Measurements from ENCODE around the gene PCDH12. TPM values are rescaled to one million over a fixed set of nuclear protein-coding genes. Genes with fewer than 3 reads are reported as not detected.
A peak's percentile ranks its signal among the peaks of the same experiment; 100 is the strongest.

Gene PCDH12
- total and polyA plus RNA-seq, 7 experiments from 2014 or later, result 0.11 to 1.5 (median 0.54) TPM; not detected in 3

DNA sequence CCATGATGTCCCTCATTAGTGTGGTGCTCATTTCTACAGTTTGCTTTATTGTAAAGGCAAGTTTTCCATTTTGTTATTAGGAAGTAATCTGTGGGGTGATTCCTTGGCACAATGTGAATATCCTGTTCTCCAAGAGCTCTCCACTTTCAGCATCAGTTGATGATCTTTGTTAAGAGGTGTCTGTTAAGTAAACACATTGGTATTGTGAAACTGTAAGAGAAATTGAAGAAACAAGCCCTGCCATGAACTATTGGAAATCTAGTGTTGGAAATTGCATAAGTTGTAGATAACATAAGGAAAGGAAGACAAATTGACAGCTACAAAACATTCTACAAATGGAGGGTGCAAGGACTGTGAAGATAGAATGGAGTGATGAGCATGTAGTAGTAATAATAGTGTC is 28.1 kb upstream of the PCDH12 start:
- no peaks in the 10 kb centered on the region for H3K4me1 ChIP-seq (ENCODE audit: control insufficient read depth in 2 of 2, insufficient read depth in 2 of 2, low read length in 2 of 2)
- no peaks in the 10 kb centered on the region for H3K4me1 Mint-ChIP-seq
- ChIA-PET CTCF (interaction anchor here (0.6 to 1.2 kb wide), 4 partner anchors 10 to 418 kb away, joined by 3 to 4 read pairs (median 3); no protein-coding TSS in a partner anchor), POLR2A (interaction anchor here (0.8 to 1.2 kb wide), 2 partner anchors 17 to 27 kb away, joined by 3 to 6 read pairs; partner anchors contain the start of genes GNPDA1 and RNF14)
- H3K27ac ChIP-seq (ENCODE audit: low read depth, low read length), result no peak overlapping the region
- peaks cover 6 to 39% (median 11%) of the 10 kb centered on the region in 5 donors for H3K36me3 Mint-ChIP-seq
- intact Hi-C loops (cut with micrococcal nuclease), result no loop called here
- ATAC-seq (no peak), DNase-seq (no peak)
- H3K36me3 ChIP-seq (ENCODE audit: control insufficient read depth in 2 of 3, insufficient read depth in 3 of 3, low read length in 3 of 3), result peaks cover 8 to 57% (median 32%) of the 10 kb centered on the region in 3 experiments
- no peaks in the 10 kb centered on the region for H3K27me3 ChIP-seq (ENCODE audit: control insufficient read depth in 2 of 2, insufficient read depth in 2 of 2, low read length in 2 of 2)
- H3K4me3 Mint-ChIP-seq, result no peak overlapping the region
- no peaks in the 10 kb centered on the region for H3K9me3 Mint-ChIP-seq
- no peak overlapping the region for H3K4me3 ChIP-seq (ENCODE audit: low read length)
- no peaks in the 10 kb centered on the region for H3K27me3 Mint-ChIP-seq
- H3K27ac Mint-ChIP-seq, result peak overlapping the region in 1 of 9 donors; percentile 7
- no peaks in the 10 kb centered on the region for H3K9me3 ChIP-seq (ENCODE audit: control insufficient read depth in 2 of 3, low read length in 3 of 3)

DNA sequence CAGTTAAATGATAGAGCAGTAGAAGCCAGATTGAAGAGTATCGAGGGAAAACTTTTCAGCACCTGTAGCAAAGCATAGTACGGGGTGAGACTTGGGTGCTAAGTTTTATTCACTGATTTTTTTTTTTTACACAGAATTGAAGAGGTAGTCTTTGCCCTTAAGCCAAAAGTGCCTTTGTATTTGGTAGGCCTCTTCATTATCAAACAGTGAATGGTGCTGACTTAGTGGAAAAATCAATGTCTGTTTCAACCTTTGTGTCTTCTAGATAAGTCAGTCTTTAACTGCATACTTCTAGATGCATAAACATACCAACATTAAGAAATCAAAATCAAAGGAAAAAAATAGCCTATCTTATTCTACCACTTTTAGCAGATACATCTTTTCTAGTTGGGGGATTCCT is 24.6 kb upstream of the PCDH12 start:
- POLR2A ChIA-PET, result no interaction called here
- Mint-ChIP-seq H3K27me3 (no peaks in the 10 kb centered on the region), H3K4me3 (no peak overlapping the region), H3K27ac (no peak overlapping the region), H3K4me1 (peaks cover 0 to 4% (median 0%) of the 10 kb centered on the region in 7 donors), H3K9me3 (no peaks in the 10 kb centered on the region), H3K36me3 (peaks cover 14 to 55% (median 23%) of the 10 kb centered on the region in 5 donors)
- DNase-seq (no peak), ATAC-seq (no peak)
- CTCF ChIA-PET, result no interaction called here
- Histone ChIP-seq H3K36me3 (ENCODE audit: control insufficient read depth in 2 of 3, insufficient read depth in 3 of 3, low read length in 3 of 3) (peaks cover 12 to 80% (median 45%) of the 10 kb centered on the region in 3 experiments), H3K9me3 (ENCODE audit: control insufficient read depth in 2 of 3, low read length in 3 of 3) (no peaks in the 10 kb centered on the region), H3K27me3 (ENCODE audit: control insufficient read depth in 2 of 2, insufficient read depth in 2 of 2, low read length in 2 of 2) (no peaks in the 10 kb centered on the region), H3K4me3 (ENCODE audit: low read length) (no peak overlapping the region), H3K27ac (ENCODE audit: low read depth, low read length) (no peak overlapping the region), H3K4me1 (ENCODE audit: control insufficient read depth in 2 of 2, insufficient read depth in 2 of 2, low read length in 2 of 2) (no peaks in the 10 kb centered on the region)
- intact Hi-C loops (cut with micrococcal nuclease), result no loop called here

DNA sequence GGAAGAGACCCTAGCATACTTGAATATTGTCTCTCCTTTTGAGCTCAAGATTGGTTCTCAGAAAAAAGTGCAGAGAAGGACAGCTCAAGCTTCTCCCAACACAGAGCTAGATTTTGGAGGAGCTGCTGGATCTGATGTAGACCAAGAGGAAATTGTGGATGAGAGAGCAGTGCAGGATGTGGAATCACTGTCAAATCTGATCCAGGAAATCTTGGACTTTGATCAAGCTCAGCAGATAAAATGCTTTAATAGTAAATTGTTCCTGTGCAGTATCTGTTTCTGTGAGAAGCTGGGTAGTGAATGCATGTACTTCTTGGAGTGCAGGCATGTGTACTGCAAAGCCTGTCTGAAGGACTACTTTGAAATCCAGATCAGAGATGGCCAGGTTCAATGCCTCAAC is 20.4 kb upstream of the PCDH12 start:
- Histone ChIP-seq H3K9me3 (ENCODE audit: control insufficient read depth in 2 of 3, low read length in 3 of 3) (no peaks in the 10 kb centered on the region), H3K36me3 (ENCODE audit: control insufficient read depth in 2 of 3, insufficient read depth in 3 of 3, low read length in 3 of 3) (peaks cover 4 to 62% (median 39%) of the 10 kb centered on the region in 3 experiments), H3K4me3 (ENCODE audit: low read length) (no peak overlapping the region), H3K27me3 (ENCODE audit: control insufficient read depth in 2 of 2, insufficient read depth in 2 of 2, low read length in 2 of 2) (no peaks in the 10 kb centered on the region), H3K4me1 (ENCODE audit: control insufficient read depth in 2 of 2, insufficient read depth in 2 of 2, low read length in 2 of 2) (peaks cover 0 to 3% of the 10 kb centered on the region in 2 donors), H3K27ac (ENCODE audit: low read depth, low read length) (no peak overlapping the region)
- Mint-ChIP-seq H3K4me1 (peaks cover 9 to 31% (median 21%) of the 10 kb centered on the region in 7 donors), H3K9me3 (no peaks in the 10 kb centered on the region), H3K27ac (no peak overlapping the region), H3K36me3 (peaks cover 18 to 54% (median 34%) of the 10 kb centered on the region in 5 donors), H3K4me3 (no peak overlapping the region), H3K27me3 (no peaks in the 10 kb centered on the region)
- CTCF ChIA-PET, result interaction anchor here (0.5 to 5.0 kb wide), 4 partner anchors 9 to 157 kb away, joined by 3 to 19 read pairs (median 8); partner anchors contain the start of gene RNF14
- intact Hi-C loops (cut with micrococcal nuclease), result no loop called here
- DNase-seq (no peak), ATAC-seq (no peak)
- POLR2A ChIA-PET, result interaction anchor here (1.4 to 3.0 kb wide), 2 partner anchors 9 to 156 kb away, joined by 4 to 18 read pairs; partner anchors contain the start of gene RNF14

DNA sequence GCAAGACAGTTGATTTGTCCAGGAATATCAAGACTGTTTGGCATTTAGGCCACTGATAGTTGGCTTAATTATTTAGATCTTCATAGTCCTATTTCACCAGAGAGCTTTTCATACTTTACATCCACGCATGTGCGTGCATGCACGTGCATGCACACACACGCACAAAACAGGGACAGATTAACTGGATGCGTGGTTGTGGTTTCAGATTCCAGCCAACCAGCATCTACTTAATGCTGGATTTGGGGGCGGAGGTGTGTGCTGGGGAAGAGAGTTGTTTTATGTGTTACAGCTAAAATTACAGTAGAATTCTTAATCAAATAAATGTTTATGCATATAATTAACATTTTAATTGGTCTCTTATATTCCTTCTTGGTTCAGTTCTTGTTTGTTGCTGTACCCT is 18.2 kb upstream of the PCDH12 start:
- H3K27me3 Mint-ChIP-seq, result no peaks in the 10 kb centered on the region
- H3K4me3 Mint-ChIP-seq, result no peak overlapping the region
- Histone ChIP-seq H3K4me3 (ENCODE audit: low read length) (no peak overlapping the region), H3K36me3 (ENCODE audit: control insufficient read depth in 2 of 3, insufficient read depth in 3 of 3, low read length in 3 of 3) (peaks cover 4 to 47% (median 23%) of the 10 kb centered on the region in 3 experiments), H3K4me1 (ENCODE audit: control insufficient read depth in 2 of 2, insufficient read depth in 2 of 2, low read length in 2 of 2) (peaks cover 0 to 3% of the 10 kb centered on the region in 2 donors), H3K27ac (ENCODE audit: low read depth, low read length) (no peak overlapping the region), H3K9me3 (ENCODE audit: control insufficient read depth in 2 of 3, low read length in 3 of 3) (no peaks in the 10 kb centered on the region), H3K27me3 (ENCODE audit: control insufficient read depth in 2 of 2, insufficient read depth in 2 of 2, low read length in 2 of 2) (no peaks in the 10 kb centered on the region)
- peaks cover 18 to 46% (median 36%) of the 10 kb centered on the region in 5 donors for H3K36me3 Mint-ChIP-seq
- ChIA-PET CTCF (interaction anchor here (0.8 to 5.0 kb wide), 6 partner anchors 10 to 1298 kb away, joined by 3 to 19 read pairs (median 4); no protein-coding TSS in a partner anchor), POLR2A (interaction anchor here (1.1 to 1.5 kb wide), 2 partner anchors 13 to 52 kb away, joined by 3 read pairs; partner anchors contain the start of gene DELE1)
- intact Hi-C loops (cut with micrococcal nuclease), result no loop called here
- ATAC-seq (no peak), DNase-seq (no peak)
- no peak overlapping the region for H3K27ac Mint-ChIP-seq
- H3K4me1 Mint-ChIP-seq, result peaks cover 14 to 38% (median 27%) of the 10 kb centered on the region in 7 donors
- no peaks in the 10 kb centered on the region for H3K9me3 Mint-ChIP-seq

DNA sequence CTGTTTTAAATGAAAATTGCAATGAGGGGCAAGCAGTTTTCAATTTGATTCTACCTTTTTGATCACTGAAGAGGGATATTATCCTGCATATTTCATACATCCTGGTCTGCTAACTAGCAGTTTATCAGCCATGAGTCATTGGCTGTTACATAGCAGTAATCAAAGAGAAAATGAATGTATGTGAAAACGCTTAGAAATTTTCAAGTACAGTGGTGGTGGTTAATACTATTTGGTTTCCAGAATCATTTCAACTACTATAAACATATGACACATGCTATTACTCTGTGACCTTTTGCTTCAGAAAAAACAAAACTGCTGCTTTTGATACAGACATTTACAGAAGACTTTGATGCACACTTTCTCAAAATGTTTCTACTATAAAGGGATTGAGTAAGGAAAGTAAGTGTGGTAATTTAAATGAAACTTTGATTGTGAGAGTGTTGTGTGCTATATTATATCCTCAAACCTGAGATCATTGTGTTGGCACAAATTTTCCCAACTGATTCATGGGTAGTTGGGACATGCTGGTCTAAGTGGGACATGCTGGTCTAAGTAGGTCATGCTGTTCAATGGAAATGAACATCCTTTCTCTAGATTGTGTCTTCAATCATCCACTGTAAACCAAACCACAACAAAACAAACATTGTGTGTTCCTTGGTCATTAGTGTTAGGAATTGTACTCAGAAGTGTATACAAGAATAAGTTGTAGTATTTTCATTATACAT is 16.0 kb upstream of the PCDH12 start:
- intact Hi-C loops (cut with micrococcal nuclease), result no loop called here
- Histone ChIP-seq H3K4me3 (ENCODE audit: low read length) (no peak overlapping the region), H3K9me3 (ENCODE audit: control insufficient read depth in 2 of 3, low read length in 3 of 3) (no peaks in the 10 kb centered on the region), H3K4me1 (ENCODE audit: control insufficient read depth in 2 of 2, insufficient read depth in 2 of 2, low read length in 2 of 2) (peaks cover 13 to 14% of the 10 kb centered on the region in 2 donors), H3K27me3 (ENCODE audit: control insufficient read depth in 2 of 2, insufficient read depth in 2 of 2, low read length in 2 of 2) (no peaks in the 10 kb centered on the region), H3K36me3 (ENCODE audit: control insufficient read depth in 2 of 3, insufficient read depth in 3 of 3, low read length in 3 of 3) (peaks cover 0 to 31% (median 12%) of the 10 kb centered on the region in 3 experiments), H3K27ac (ENCODE audit: low read depth, low read length) (no peak overlapping the region)
- DNase-seq (no peak), ATAC-seq (no peak)
- Mint-ChIP-seq H3K4me3 (peak overlapping the region in 1 of 10 donors; percentile 54), H3K27me3 (no peaks in the 10 kb centered on the region), H3K4me1 (peaks cover 28 to 56% (median 44%) of the 10 kb centered on the region in 7 donors), H3K27ac (peak overlapping the region in 4 of 9 donors; percentile 51 to 84 (median 66)), H3K9me3 (no peaks in the 10 kb centered on the region), H3K36me3 (peaks cover 9 to 35% (median 32%) of the 10 kb centered on the region in 5 donors)
- ChIA-PET POLR2A (no interaction called here), CTCF (no interaction called here)

DNA sequence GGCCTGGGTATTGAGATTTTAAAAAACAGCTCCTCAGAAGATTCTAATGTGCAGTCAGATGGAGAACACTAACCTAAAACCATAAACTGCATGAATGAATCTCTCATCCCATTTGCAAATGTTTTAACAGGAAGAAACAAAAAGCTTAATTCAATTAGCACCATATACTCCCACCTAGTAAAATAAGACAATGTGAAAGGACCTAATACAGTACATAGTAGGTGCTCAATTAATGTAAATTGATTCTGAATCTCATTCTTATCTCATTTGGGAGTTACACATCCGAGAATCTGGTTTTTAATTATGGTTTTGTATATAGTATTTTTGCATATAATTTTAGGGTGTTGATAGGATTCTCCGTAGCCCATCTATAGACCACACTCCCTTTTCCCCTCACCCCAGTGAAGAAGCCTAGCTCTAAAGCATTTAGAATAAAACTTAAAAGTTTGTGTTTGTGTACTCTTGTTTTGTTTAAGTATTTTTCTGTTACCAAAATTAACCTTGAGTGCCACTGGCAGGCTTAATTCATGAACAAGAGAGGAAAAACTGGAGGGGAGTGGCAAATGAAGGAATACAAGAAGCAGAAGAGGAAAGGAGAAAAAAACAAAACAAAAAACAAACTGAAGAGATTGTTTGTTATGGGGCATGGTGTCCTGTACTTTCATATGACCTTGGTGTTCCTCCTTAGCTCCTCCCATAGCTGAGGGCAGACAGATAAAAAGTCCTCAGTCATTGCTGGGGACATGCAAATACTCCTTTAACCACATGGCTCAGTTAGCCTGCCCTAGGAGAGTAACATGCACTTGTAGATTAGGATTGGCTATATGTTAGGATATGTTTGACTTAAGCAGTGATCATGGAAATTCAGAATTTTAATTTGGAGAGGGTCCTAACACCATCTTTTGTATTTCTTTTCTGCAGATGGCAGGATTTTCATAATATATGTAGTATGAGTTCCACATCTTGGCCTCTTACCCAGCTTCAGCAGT is 12.1 kb upstream of the PCDH12 start:
- H3K9me3 ChIP-seq (ENCODE audit: control insufficient read depth in 2 of 3, low read length in 3 of 3), result no peaks in the 10 kb centered on the region
- no peaks in the 10 kb centered on the region for H3K27me3 ChIP-seq (ENCODE audit: control insufficient read depth in 2 of 2, insufficient read depth in 2 of 2, low read length in 2 of 2)
- H3K4me3 ChIP-seq (ENCODE audit: low read length), result peak overlapping the region; percentile 69
- ChIA-PET CTCF (interaction anchor here (0.7 to 2.3 kb wide), 23 partner anchors 9 to 378 kb away, joined by 3 to 40 read pairs (median 4); partner anchors contain the start of genes GNPDA1, PCDH1 and PCDH12), POLR2A (interaction anchor here (0.6 to 3.3 kb wide), 24 partner anchors 8 to 366 kb away, joined by 3 to 55 read pairs (median 6); partner anchors contain the start of genes DELE1, FCHSD1, NDFIP1 and PCDH12)
- peak overlapping the region; percentile 88 to 97 (median 94) for H3K4me3 Mint-ChIP-seq
- peaks cover 4 to 22% (median 14%) of the 10 kb centered on the region in 5 donors for H3K36me3 Mint-ChIP-seq
- H3K27me3 Mint-ChIP-seq, result peaks cover 0 to 2% (median 0%) of the 10 kb centered on the region in 5 donors
- H3K27ac Mint-ChIP-seq, result peak overlapping the region; percentile 92 to 98 (median 97)
- ATAC-seq (no peak), DNase-seq (no peak)
- peaks cover 0 to 6% (median 3%) of the 10 kb centered on the region in 3 experiments for H3K36me3 ChIP-seq (ENCODE audit: control insufficient read depth in 2 of 3, insufficient read depth in 3 of 3, low read length in 3 of 3)
- intact Hi-C loops (cut with micrococcal nuclease), result loop anchor here (1.0 to 10.0 kb wide), 14 partner anchors 45 to 802 kb away; partner anchors contain the start of genes DELE1 (in 2 of the 2), NDFIP1 (in 2 of the 2), ARHGAP26 (in 1 of the 2) and TAF7 (in 1 of the 2)
- H3K4me1 ChIP-seq (ENCODE audit: control insufficient read depth in 2 of 2, insufficient read depth in 2 of 2, low read length in 2 of 2), result peaks cover 13 to 18% of the 10 kb centered on the region in 2 donors
- peaks cover 21 to 55% (median 48%) of the 10 kb centered on the region in 7 donors for H3K4me1 Mint-ChIP-seq
- H3K9me3 Mint-ChIP-seq, result no peaks in the 10 kb centered on the region
- H3K27ac ChIP-seq (ENCODE audit: low read depth, low read length), result peak overlapping the region; percentile 94
